ENCODE results near the gene PRELP.

Gene PRELP

DNA sequence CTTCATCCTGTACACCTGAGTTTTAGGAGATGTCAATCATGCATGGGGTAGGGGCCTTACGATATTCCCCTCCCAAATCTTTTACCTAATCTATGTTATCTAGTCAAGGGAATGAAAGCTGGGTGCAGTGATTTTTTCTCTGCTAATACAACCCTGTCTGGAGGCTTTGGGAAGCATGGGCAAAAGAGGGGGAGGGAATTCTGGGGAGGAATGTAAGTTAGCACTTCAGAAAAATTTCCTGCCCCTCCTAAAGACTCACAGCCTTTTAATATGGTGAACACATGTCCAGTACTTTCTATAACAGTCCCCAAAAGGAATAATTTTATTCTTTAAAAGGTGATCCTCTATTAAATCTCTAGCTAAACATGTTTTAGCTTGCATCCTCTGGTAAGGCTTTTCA, 25.6 kb upstream of the PRELP start:
- CTCF ChIA-PET, result no interaction called here
- no peak for DNase-seq (ENCODE audit: extremely low spot score)
- POLR2A ChIA-PET, result no interaction called here
- TF ChIP-seq ARNT (IDR thresholded peaks at IDR 0.05) (no peak), LEF1 (IDR thresholded peaks at IDR 0.05; ENCODE audit: borderline replicate concordance) (no peak), NFRKB (IDR thresholded peaks at IDR 0.05) (no peak), ELF4 (IDR thresholded peaks at IDR 0.05) (no peak), TARDBP (IDR thresholded peaks at IDR 0.05) (no peak), SUZ12 (IDR thresholded peaks at IDR 0.05) (no peak)

DNA sequence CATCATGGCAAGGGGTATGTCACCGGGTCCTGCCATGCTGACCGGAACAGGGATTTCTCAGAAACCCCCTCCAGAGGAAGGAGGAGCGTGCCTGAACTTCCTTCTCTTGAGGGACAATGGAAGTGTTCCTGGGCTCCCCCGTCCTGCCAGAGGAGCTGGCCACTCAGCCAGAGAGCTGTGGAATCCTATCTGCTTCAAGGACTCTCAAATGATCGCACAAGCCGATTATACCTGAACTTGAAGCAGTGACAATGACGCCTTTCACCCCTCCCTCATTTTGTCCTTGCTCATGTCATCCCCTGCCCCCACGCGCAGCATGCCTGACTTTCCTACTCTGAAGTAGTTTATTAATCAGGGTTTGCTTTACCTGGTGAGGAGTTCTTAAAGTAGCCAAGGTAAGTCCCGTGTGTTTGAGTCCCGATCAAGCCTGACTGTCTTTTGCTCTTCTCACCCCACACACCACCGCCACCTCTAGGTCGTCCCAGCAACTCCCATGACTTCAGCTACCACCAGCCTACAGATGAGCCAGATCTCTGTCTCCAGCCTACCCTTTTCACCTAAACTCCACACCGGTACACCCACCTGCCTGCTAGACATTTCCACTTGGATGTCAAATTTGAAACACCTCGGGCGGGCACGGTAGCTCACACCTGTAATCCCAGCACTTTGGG, 25.0 kb upstream of the PRELP start:
- no peak for DNase-seq (ENCODE audit: extremely low spot score)
- POLR2A ChIA-PET, result no interaction called here
- TF ChIP-seq FOXK2 (IDR thresholded peaks at IDR 0.05), result no peak
- no peak for TF ChIP-seq ARNT (IDR thresholded peaks at IDR 0.05)
- no peak for TF ChIP-seq SP1 (IDR thresholded peaks at IDR 0.05)
- TF ChIP-seq CTBP1 (IDR thresholded peaks at IDR 0.05; ENCODE audit: borderline replicate concordance), result no peak
- TF ChIP-seq FOXA1 (IDR thresholded peaks at IDR 0.05), result no peak
- TF ChIP-seq HDGF (IDR thresholded peaks at IDR 0.05; ENCODE audit: borderline replicate concordance), result no peak
- no peak for TF ChIP-seq LEF1 (IDR thresholded peaks at IDR 0.05; ENCODE audit: borderline replicate concordance)
- no peak for TF ChIP-seq ZNF384 (IDR thresholded peaks at IDR 0.05)
- CTCF ChIA-PET, result no interaction called here

DNA sequence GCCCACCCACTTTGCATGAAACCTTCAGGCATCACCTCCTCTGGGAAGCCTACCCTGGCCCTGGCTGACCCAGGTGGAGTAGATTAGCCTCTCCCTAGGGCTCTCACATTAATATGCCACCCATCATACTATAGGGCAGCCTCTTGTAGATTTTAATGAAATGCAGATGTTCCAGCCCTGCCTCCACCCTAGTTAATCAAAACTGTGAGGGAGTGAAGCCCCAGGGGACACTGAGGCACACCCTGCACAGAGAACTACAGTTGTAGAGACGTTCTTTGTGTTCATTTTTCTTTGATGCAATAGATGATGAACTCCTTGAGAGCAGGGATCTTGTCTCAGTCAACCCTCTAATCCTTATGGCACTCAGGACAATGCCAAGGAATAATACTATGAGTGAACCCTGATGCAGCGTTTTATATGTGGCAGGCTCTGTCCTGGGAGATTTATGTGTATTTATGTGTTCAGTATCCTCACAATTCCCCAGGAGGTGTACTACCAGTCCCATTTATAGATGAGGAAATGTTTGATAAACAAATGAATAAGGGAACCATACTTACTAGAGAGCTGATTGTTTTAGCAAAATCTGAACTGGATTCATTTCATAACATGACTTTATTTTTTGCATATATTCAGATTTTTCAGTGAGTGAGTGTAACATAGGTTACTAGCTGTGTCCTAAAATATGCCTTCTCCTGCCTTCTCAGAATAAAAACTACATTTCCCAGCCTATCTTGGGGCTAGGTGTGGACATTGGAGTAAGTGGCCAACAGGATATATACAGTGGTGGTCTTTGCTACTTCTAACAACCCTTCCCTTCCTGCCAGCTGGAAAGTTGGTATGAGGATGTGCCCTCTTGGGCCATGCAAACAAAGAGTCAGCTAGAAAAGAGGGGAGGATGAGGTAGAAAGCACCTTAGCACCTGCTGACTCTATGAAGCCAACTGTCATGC, 23.5 kb upstream of the PRELP start:
- TF ChIP-seq HDGF (IDR thresholded peaks at IDR 0.05; ENCODE audit: borderline replicate concordance), result no peak
- TF ChIP-seq ELF4 (IDR thresholded peaks at IDR 0.05), result no peak
- TF ChIP-seq ARNT (IDR thresholded peaks at IDR 0.05), result no peak
- TF ChIP-seq LEF1 (IDR thresholded peaks at IDR 0.05; ENCODE audit: borderline replicate concordance), result no peak
- no peak for TF ChIP-seq SP1 (IDR thresholded peaks at IDR 0.05)
- no peak for TF ChIP-seq FOXM1 (IDR thresholded peaks at IDR 0.05; ENCODE audit: borderline replicate concordance)
- TF ChIP-seq BHLHE40 (IDR thresholded peaks at IDR 0.05; ENCODE audit: borderline replicate concordance), result no peak
- no peak for TF ChIP-seq FOXK2 (IDR thresholded peaks at IDR 0.05)
- no peak for TF ChIP-seq CTBP1 (IDR thresholded peaks at IDR 0.05; ENCODE audit: borderline replicate concordance)
- no peak for TF ChIP-seq NFRKB (IDR thresholded peaks at IDR 0.05)
- no peak for TF ChIP-seq FOXA1 (IDR thresholded peaks at IDR 0.05)
- no peak for TF ChIP-seq SUZ12 (IDR thresholded peaks at IDR 0.05)
- no peak for TF ChIP-seq L3MBTL2 (conservative IDR thresholded peaks at IDR 0.05)
- TF ChIP-seq TARDBP (IDR thresholded peaks at IDR 0.05), result no peak
- TF ChIP-seq, protein P1, sequence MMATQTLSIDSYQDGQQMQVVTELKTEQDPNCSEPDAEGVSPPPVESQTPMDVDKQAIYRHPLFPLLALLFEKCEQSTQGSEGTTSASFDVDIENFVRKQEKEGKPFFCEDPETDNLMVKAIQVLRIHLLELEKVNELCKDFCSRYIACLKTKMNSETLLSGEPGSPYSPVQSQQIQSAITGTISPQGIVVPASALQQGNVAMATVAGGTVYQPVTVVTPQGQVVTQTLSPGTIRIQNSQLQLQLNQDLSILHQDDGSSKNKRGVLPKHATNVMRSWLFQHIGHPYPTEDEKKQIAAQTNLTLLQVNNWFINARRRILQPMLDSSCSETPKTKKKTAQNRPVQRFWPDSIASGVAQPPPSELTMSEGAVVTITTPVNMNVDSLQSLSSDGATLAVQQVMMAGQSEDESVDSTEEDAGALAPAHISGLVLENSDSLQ (IDR thresholded peaks at IDR 0.05), result no peak
- TF ChIP-seq ZNF384 (IDR thresholded peaks at IDR 0.05), result no peak
- no peak for DNase-seq (ENCODE audit: extremely low spot score)
- POLR2A ChIA-PET, result no interaction called here
- CTCF ChIA-PET, result interaction anchor here (0.7 kb wide), 1 partner anchor 43 kb away, joined by 3 read pairs; no protein-coding TSS in a partner anchor

DNA sequence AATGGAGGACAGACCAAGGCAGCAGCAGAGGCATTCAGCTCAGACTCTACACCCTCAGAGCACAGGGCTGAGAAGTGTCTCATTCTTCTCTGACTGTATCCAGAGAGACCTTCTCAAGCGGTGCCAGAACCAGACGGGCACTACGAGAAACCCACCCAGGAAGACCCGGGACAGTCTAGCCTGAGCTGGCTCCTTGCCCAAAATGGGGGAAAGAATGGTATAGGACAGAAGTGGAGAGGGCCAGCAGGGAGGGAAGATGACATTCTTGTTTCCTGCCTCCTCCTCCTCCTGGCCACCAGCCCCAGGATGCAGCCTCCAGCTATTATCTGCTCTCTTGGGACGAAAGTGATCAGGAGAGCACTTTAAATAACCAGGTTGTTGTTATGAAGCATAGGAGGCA, 22.6 kb upstream of the PRELP start:
- TF ChIP-seq FOXM1 (IDR thresholded peaks at IDR 0.05; ENCODE audit: borderline replicate concordance) (no peak), BHLHE40 (IDR thresholded peaks at IDR 0.05; ENCODE audit: borderline replicate concordance) (no peak), CTBP1 (IDR thresholded peaks at IDR 0.05; ENCODE audit: borderline replicate concordance) (no peak), FOXA1 (IDR thresholded peaks at IDR 0.05) (no peak), HDGF (IDR thresholded peaks at IDR 0.05; ENCODE audit: borderline replicate concordance) (no peak), SP1 (IDR thresholded peaks at IDR 0.05) (no peak), NFRKB (IDR thresholded peaks at IDR 0.05) (no peak), LEF1 (IDR thresholded peaks at IDR 0.05; ENCODE audit: borderline replicate concordance) (no peak), ZNF384 (IDR thresholded peaks at IDR 0.05) (no peak), ARNT (IDR thresholded peaks at IDR 0.05) (no peak)
- TF ChIP-seq, protein P1 (IDR thresholded peaks at IDR 0.05), result no peak
- no peak for DNase-seq (ENCODE audit: extremely low spot score)
- ChIA-PET POLR2A (no interaction called here), CTCF (no interaction called here)

DNA sequence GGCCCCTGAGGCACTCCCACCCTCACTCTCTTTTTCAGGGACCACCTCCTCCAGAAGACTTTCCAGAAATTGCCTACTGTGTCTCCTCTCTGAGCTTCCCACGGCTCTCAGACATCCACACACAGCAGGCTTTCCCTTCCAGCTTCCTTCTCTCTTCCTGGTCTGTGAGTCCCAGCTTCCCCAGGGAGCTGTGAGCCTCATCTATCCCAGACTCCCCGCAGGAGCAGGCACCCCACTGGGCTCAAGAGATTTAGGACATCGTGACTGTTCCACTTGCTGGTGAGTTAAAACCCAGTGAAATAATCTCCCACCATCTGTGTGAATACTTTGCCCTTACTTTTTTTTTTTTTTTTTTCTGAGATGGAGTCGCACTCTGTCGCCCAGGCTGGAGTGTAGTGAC, 22.0 kb upstream of the PRELP start:
- DNase-seq (ENCODE audit: extremely low spot score), result no peak
- POLR2A ChIA-PET, result no interaction called here
- CTCF ChIA-PET, result no interaction called here
- TF ChIP-seq NFRKB (IDR thresholded peaks at IDR 0.05) (no peak), ZNF384 (IDR thresholded peaks at IDR 0.05) (peak; percentile 48; the same call in 1 of the 2 replicates)

DNA sequence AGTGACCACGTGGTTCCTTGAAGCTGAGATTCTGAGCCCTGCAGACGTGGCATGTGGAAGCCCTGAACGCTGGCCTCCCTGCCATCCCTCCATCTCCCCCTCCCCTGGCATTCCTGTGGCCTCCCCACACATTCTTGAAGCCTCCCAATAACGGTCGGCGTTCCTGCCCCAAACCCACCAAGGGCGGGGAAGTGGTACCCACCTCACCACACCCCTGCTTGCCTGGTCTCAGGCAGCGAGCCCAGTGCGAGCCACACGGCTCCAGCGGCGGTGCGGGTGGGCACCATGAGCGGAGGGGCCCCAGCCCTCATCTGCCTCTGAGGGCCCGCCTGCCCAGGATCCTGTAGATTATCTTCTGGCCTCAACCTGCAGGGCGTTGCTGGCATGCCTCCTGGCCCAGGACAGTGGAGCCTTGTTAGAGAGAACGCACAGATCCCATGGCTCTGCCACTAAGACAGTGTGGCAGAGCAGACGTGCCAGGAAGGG, 20.6 kb upstream of the PRELP start:
- ChIA-PET POLR2A (no interaction called here), CTCF (no interaction called here)
- TF ChIP-seq FOXM1 (IDR thresholded peaks at IDR 0.05; ENCODE audit: borderline replicate concordance), result no peak
- TF ChIP-seq NFRKB (IDR thresholded peaks at IDR 0.05), result no peak
- no peak for TF ChIP-seq LEF1 (IDR thresholded peaks at IDR 0.05; ENCODE audit: borderline replicate concordance)
- no peak for TF ChIP-seq SUZ12 (IDR thresholded peaks at IDR 0.05)
- TF ChIP-seq, protein P1 (IDR thresholded peaks at IDR 0.05), result no peak
- TF ChIP-seq CTBP1 (IDR thresholded peaks at IDR 0.05; ENCODE audit: borderline replicate concordance), result no peak
- no peak for TF ChIP-seq BHLHE40 (IDR thresholded peaks at IDR 0.05; ENCODE audit: borderline replicate concordance)
- no peak for TF ChIP-seq L3MBTL2 (conservative IDR thresholded peaks at IDR 0.05)
- TF ChIP-seq SP1 (IDR thresholded peaks at IDR 0.05), result no peak
- TF ChIP-seq FOXA1 (IDR thresholded peaks at IDR 0.05), result no peak
- no peak for TF ChIP-seq TARDBP (IDR thresholded peaks at IDR 0.05)
- TF ChIP-seq HDGF (IDR thresholded peaks at IDR 0.05; ENCODE audit: borderline replicate concordance), result no peak
- TF ChIP-seq ZNF384 (IDR thresholded peaks at IDR 0.05), result no peak
- TF ChIP-seq FOXK2 (IDR thresholded peaks at IDR 0.05), result no peak
- no peak for TF ChIP-seq ELF4 (IDR thresholded peaks at IDR 0.05)
- TF ChIP-seq ARNT (IDR thresholded peaks at IDR 0.05), result no peak
- no peak for DNase-seq (ENCODE audit: extremely low spot score)

Measured in HEK293T (cell line).